OCI-LY3 (cell line): ENCODE results near the gene UNC80.

ENCODE experiments used
- H2AFZ ChIP-seq: fragments of 200-600, 300-600 bp; shearing (Covaris generic); 2 replicates; pipeline ENCODE4 v1.6.0; 2014; ENCODE audit warnings: antibody characterized with exemption, low read depth, low read length
- H3K27ac ChIP-seq: fragments of 200-600, 300-600 bp; sonication (generic); 2 replicates; pipeline ENCODE4 v1.5.1; 2014; ENCODE audit warnings: mild to moderate bottlenecking, low read length, moderate library complexity, mixed read lengths
- H3K27me3 ChIP-seq: fragments of 200-600, 300-600 bp; sonication (generic); 2 replicates; pipeline ENCODE4 v1.6.1; 2014; ENCODE audit warnings: low read depth, low read length, mixed read lengths
- H3K36me3 ChIP-seq: fragments of 200-600, 300-600 bp; sonication (generic); replicated peaks from 2 replicates; pipeline ENCODE3; 2014; ENCODE audit warnings: low read depth, low read length, mixed read lengths
- H3K4me1 ChIP-seq: fragments of 300-600, 200-600 bp; sonication (generic); 2 replicates; pipeline ENCODE4 v1.6.1; 2014; ENCODE audit warnings: low read length, mixed read lengths
- H3K4me2 ChIP-seq: fragments of 200-600, 300-600 bp; sonication (generic); 2 replicates; pipeline ENCODE4 v1.6.1; 2014; ENCODE audit warnings: low read length, mixed read lengths
- H3K4me3 ChIP-seq: fragments of 300-600, 200-600 bp; sonication (generic); 2 replicates; pipeline ENCODE4 v1.5.1; 2014; ENCODE audit warnings: antibody characterized with exemption, mild to moderate bottlenecking, low read length, moderate library complexity
- H3K79me2 ChIP-seq: fragments of 300-600, 200-600 bp; shearing (Covaris generic); 2 replicates; pipeline ENCODE4 v1.6.1; 2014; ENCODE audit warnings: mild to moderate bottlenecking, low read length, mixed read lengths
- H3K9ac ChIP-seq: fragments of 300-600, 200-600 bp; shearing (Covaris generic); 2 replicates; pipeline ENCODE4 v1.6.0; 2014; ENCODE audit warnings: mild to moderate bottlenecking, low read length, moderate library complexity
- H3K9me3 ChIP-seq: fragments of 200-600, 300-600 bp; shearing (Covaris generic); 2 replicates; pipeline ENCODE4 v1.6.1; 2014; ENCODE audit warnings: low read length, mixed read lengths; ENCODE audit not compliant: insufficient read depth
- H4K20me1 ChIP-seq: fragments of 200-600, 300-600 bp; sonication (generic); 2 replicates; pipeline ENCODE4 v1.6.1; 2016; ENCODE audit warnings: low read length, mixed read lengths; ENCODE audit not compliant: insufficient read depth
- EZH2phosphoT487 ChIP-seq: fragments of 200-600 bp; shearing (Covaris generic); IDR thresholded peaks from 2 replicates; pipeline ENCODE4 v1.6.1; 2018; ENCODE audit warnings: antibody characterized with exemption, mixed run types, low read depth
- TF ChIP-seq, protein P1 (sequence below): fragments of 200-600, 300-600 bp; sonication (generic); IDR thresholded peaks from 2 replicates; pipeline ENCODE4 v1.5.1; 2014; ENCODE audit warnings: antibody characterized with exemption, low read length, low read depth

Gene UNC80

DNA sequence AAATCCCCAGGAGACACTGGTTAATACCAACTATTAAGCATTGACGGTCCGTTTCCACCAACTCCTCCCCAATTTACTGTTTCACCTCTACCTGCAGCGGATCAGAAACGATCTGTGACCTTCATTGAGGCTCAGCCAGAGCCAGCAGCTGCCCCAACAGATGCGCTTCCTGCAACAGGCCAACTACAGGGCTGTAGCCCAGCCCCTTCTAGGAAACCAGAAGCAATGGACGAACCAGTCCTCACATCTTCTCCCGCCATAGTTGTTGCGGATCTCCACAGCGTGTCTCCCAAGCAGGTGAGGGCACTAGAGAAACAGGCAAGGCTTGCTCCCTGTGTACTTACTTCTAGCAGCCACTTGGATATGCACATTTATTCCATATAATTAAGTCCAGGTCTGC lies 222.3 kb downstream of the UNC80 start:
- Histone ChIP-seq H3K4me2 (no peak overlapping the region), H4K20me1 (no peaks in the 10 kb centered on the region), H3K9ac (no peak overlapping the region), H3K79me2 (no peaks in the 10 kb centered on the region), H3K27ac (no peak overlapping the region), H3K4me1 (peaks cover 7% of the 10 kb centered on the region; the same call in 1 of the 2 replicates), H3K27me3 (no peaks in the 10 kb centered on the region), H3K9me3 (no peaks in the 10 kb centered on the region), H3K4me3 (no peak overlapping the region), H2AFZ (no peak overlapping the region), H3K36me3 (no peaks in the 10 kb centered on the region)
- no peak for TF ChIP-seq EZH2phosphoT487
- TF ChIP-seq, protein P1, sequence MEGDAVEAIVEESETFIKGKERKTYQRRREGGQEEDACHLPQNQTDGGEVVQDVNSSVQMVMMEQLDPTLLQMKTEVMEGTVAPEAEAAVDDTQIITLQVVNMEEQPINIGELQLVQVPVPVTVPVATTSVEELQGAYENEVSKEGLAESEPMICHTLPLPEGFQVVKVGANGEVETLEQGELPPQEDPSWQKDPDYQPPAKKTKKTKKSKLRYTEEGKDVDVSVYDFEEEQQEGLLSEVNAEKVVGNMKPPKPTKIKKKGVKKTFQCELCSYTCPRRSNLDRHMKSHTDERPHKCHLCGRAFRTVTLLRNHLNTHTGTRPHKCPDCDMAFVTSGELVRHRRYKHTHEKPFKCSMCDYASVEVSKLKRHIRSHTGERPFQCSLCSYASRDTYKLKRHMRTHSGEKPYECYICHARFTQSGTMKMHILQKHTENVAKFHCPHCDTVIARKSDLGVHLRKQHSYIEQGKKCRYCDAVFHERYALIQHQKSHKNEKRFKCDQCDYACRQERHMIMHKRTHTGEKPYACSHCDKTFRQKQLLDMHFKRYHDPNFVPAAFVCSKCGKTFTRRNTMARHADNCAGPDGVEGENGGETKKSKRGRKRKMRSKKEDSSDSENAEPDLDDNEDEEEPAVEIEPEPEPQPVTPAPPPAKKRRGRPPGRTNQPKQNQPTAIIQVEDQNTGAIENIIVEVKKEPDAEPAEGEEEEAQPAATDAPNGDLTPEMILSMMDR: no peak

DNA sequence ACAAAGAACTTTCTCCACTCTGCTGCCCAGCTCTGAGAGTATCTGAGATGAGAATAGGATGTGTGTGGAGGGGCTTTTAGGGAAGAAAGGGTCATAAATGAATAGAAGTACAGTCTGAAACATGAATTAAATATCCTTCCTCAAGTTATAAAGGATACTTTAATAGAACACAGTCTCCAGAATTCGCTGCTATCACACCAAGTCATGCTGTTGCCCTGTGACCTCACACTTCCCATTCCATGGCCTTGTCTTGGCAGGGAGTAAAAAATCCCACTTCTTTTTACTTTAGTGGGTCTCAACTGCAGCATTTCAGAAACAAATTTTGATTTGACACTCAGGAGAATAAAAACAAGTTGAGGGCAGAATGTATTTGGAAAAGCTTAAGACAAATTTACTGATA lies 227.0 kb downstream of the UNC80 start:
- Histone ChIP-seq H3K4me3 (no peak overlapping the region), H3K27ac (no peak overlapping the region), H4K20me1 (no peaks in the 10 kb centered on the region), H3K9me3 (no peaks in the 10 kb centered on the region), H3K36me3 (no peaks in the 10 kb centered on the region), H3K4me2 (no peak overlapping the region), H3K27me3 (no peaks in the 10 kb centered on the region), H3K9ac (no peak overlapping the region), H2AFZ (no peak overlapping the region), H3K79me2 (peaks cover 12% of the 10 kb centered on the region), H3K4me1 (peaks cover 10% of the 10 kb centered on the region)
- TF ChIP-seq EZH2phosphoT487: no peak
- TF ChIP-seq, protein P1: no peak

DNA sequence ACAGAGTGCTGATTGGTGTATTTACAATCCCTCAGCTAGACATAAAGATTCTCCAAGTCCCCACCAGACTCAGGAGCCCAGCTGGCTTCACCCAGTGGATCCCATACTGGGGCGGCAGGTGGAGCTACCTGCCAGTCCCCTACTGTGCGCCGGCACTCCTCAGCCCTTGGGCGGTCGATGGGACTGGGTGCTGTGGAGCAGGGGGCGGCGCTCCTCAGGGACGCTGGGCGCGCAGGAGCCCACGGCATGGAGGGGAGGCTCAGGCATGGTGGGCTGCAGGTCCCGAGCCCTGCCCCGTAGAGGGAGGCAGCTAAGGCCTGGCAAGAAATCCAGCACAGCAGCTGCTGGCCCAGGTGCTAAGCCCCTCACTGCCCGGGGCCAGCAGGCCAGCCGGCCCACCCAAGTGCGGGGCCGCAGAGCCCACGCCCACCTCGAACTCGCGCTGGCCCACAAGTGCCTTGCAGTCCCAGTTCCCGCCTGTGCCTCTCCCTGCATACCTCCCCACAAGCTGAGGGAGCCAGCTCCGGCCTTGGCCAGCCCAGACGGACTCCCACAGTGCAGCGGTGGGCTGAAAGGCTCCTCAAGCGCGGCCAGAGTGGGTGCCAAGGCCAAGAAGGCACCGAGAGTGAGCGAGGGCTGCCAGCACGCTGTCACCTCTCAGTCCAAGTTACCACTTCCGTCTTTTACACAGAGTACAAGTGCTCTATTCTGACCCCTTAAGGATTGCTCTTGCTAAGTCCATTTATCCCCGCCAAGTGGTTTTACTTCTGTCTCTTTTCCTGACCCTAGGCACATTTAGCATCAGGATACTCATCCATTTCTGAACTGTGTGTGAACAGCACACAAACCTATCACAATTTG lies 229.1 kb downstream of the UNC80 start:
- Histone ChIP-seq H3K9me3 (no peaks in the 10 kb centered on the region), H3K4me3 (no peak overlapping the region), H3K4me2 (no peak overlapping the region), H3K79me2 (peaks cover 33% of the 10 kb centered on the region), H3K27me3 (no peaks in the 10 kb centered on the region), H3K9ac (no peak overlapping the region), H3K27ac (no peak overlapping the region), H3K36me3 (peaks cover 8% of the 10 kb centered on the region), H4K20me1 (peaks cover 19% of the 10 kb centered on the region), H3K4me1 (peaks cover 31% of the 10 kb centered on the region), H2AFZ (no peak overlapping the region)
- TF ChIP-seq EZH2phosphoT487: no peak
- TF ChIP-seq, protein P1: no peak
